Choroid plexus epithelial cell (primary cell): ENCODE measurements around the gene OCA2.

Experiments used
- DNase-seq: peaks from one replicate; pipeline ENCODE4 v3.0.0-alpha.2; 2010; ENCODE audit warnings: low read depth
- H3K4me3 ChIP-seq: 2 replicates; pipeline ENCODE4 v1.5.1; 2011; ENCODE audit warnings: low read depth, mild to moderate bottlenecking, control low read depth, low read length, moderate library complexity
- CTCF ChIP-seq: conservative IDR thresholded peaks from 2 replicates; pipeline ENCODE4 v1.5.1; 2011; ENCODE audit warnings: low read depth, mild to moderate bottlenecking, control low read depth, inconsistent platforms, low read length, moderate library complexity

The OCA2 gene

GRCh38 chr15:28097656-28098359, 1.3 kb downstream of the OCA2 start:
- no peak overlapping the region for H3K4me3 ChIP-seq

GRCh38 chr15:28096670-28097431, 2.3 kb downstream of the OCA2 start:
- no peak for DNase-seq
- TF ChIP-seq CTCF = no peak
- H3K4me3 ChIP-seq = peak overlapping the region; percentile 54

More at GRCh38 chr15:28097656-28098359, 1.3 kb downstream of the OCA2 start:
- no peak for TF ChIP-seq CTCF
- DNase-seq = no peak

GRCh38 chr15:28096411-28096669, 2.8 kb downstream of the OCA2 start:
- H3K4me3 ChIP-seq = peak overlapping the region; percentile 54
- no peak for DNase-seq
- TF ChIP-seq CTCF = no peak

- no peak for DNase-seq
- H3K4me3 ChIP-seq = peak overlapping the region; percentile 54
- TF ChIP-seq CTCF = no peak
These were observed 4.2 kb downstream of the OCA2 start for GRCh38 chr15:28094732-28095521.

GRCh38 chr15:28093752-28094535, 5.2 kb downstream of the OCA2 start:
- no peak for DNase-seq
- H3K4me3 ChIP-seq = no peak overlapping the region
- TF ChIP-seq CTCF = no peak

GRCh38 chr15:28091313-28091712, 7.8 kb downstream of the OCA2 start:
- H3K4me3 ChIP-seq = no peak overlapping the region
- TF ChIP-seq CTCF = no peak

More at GRCh38 chr15:28091313-28091712, 7.8 kb downstream of the OCA2 start:
- no peak for DNase-seq
